Chondrocyte (in vitro differentiated cells): ENCODE measurements around the gene ALG8. TPM values are rescaled to one million over a fixed set of nuclear protein-coding genes. Genes with fewer than 3 reads are reported as not detected.
A peak's percentile ranks its signal among the peaks of the same experiment; 100 is the strongest.

Experiments used
- DNase-seq: peaks from one replicate; pipeline ENCODE4 v3.0.0; 2021; ENCODE audit warnings: mixed read lengths, low spot score
- H3K27ac Mint-ChIP-seq: one replicate; pipeline ENCODE4 v1.8.0; 2021; ENCODE audit warnings: mild to moderate bottlenecking, moderate library complexity, mixed read lengths; ENCODE audit not compliant: unreplicated experiment
- H3K27me3 Mint-ChIP-seq: 2 replicates; pipeline ENCODE4 v1.8.0; 2021; ENCODE audit warnings: low read depth, mixed read lengths
- H3K36me3 Mint-ChIP-seq: 2 replicates; pipeline ENCODE4 v1.8.0; 2021; ENCODE audit warnings: low read depth, mixed read lengths
- H3K4me1 Mint-ChIP-seq: 2 replicates; pipeline ENCODE4 v1.8.0; 2021; ENCODE audit warnings: low read depth, mild to moderate bottlenecking, mixed read lengths
- H3K4me3 Mint-ChIP-seq: one replicate; pipeline ENCODE4 v1.8.0; 2021; ENCODE audit warnings: mild to moderate bottlenecking, moderate library complexity, mixed read lengths; ENCODE audit not compliant: unreplicated experiment
- H3K9me3 Mint-ChIP-seq: 2 replicates; pipeline ENCODE4 v1.8.0; 2021; ENCODE audit warnings: low read depth, mixed read lengths
- CTCF ChIP-seq: fragments of 200-600 bp; sonication (generic); IDR thresholded peaks from 2 replicates; pipeline ENCODE4 v1.5.0; 2021; ENCODE audit warnings: antibody characterized with exemption, mild to moderate bottlenecking, moderate library complexity
- total RNA-seq: library from RNA; stranded (reverse); gene quantifications from 3 replicates; pipeline ENCODE4 v1.2.1, GENCODE V29; 2021

The ALG8 gene
- total RNA-seq, 1 donor from 2014 or later, result 30.1 TPM

- Mint-ChIP-seq H3K27ac (no peak overlapping the region), H3K36me3 (no peaks in the 10 kb centered on the region)
Measured at GRCh38 chr11:78054971-78055370, 84.5 kb downstream of the ALG8 start.

GRCh38 chr11:78050964-78051831 lies 88.2 kb downstream of the ALG8 start:
- Mint-ChIP-seq H3K4me1 (peaks cover 19% of the 10 kb centered on the region), H3K9me3 (no peaks in the 10 kb centered on the region), H3K27ac (peak overlapping the region; percentile 92), H3K27me3 (no peaks in the 10 kb centered on the region), H3K4me3 (no peak overlapping the region), H3K36me3 (no peaks in the 10 kb centered on the region)
- TF ChIP-seq CTCF, result no peak
- no peak for DNase-seq

More at GRCh38 chr11:78054971-78055370, 84.5 kb downstream of the ALG8 start:
- H3K27me3 Mint-ChIP-seq, result no peaks in the 10 kb centered on the region
- H3K4me1 Mint-ChIP-seq, result peaks cover 16% of the 10 kb centered on the region
- no peak for DNase-seq
- no peak for TF ChIP-seq CTCF
- no peaks in the 10 kb centered on the region for H3K9me3 Mint-ChIP-seq
- no peak overlapping the region for H3K4me3 Mint-ChIP-seq

Other genes with a start within 250 kb of the ALG8 start
- gene INTS4, start 145.0 kb downstream of the ALG8 start, total RNA-seq, result 26.9 to 34.1 TPM (median 27.8 TPM) in 3 replicates
- 0.36 to 0.48 TPM (median 0.47 TPM) in 3 replicates for gene KCTD14, start 116.3 kb downstream of the ALG8 start, total RNA-seq
- not detected in 3 replicates for gene THRSP, start 75.8 kb downstream of the ALG8 start, total RNA-seq
- gene NDUFC2, start 59.8 kb downstream of the ALG8 start, total RNA-seq, result 172 to 185 TPM (median 175 TPM) in 3 replicates
- gene KCTD21, start 49.0 kb upstream of the ALG8 start, total RNA-seq, result 12.6 to 15.2 TPM (median 14.7 TPM) in 3 replicates
- gene USP35, start 49.3 kb upstream of the ALG8 start, total RNA-seq, result 14.0 to 14.5 TPM (median 14.0 TPM) in 3 replicates